Measurements from ENCODE around the gene IL4I1. TPM values are rescaled to one million over a fixed set of nuclear protein-coding genes. Genes with fewer than 3 reads are reported as not detected.

IL4I1 gene
- total RNA-seq, 1 experiment from 2014 or later = 0.61 TPM

DNA sequence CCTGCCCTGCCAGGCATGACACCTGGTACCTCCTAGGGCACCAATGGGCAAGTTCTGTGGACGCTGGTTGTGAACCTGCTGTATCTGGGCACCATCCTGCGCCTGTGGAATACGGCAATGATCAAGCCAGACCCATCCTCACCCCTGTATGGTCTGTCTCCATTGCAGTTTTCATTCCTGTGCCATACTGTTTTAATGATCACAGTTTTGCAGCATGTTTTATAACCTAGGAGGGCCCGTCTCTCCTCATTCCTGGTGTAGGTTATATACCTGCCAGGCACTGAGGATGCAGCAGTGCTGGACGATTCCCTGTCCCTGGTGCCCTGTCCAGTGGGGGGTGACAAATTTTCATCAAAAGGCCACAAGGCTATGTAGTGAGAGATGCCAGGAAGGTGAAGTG is 13.6 kb downstream of the IL4I1 start:
- no peak overlapping the region for H2AFZ ChIP-seq (ENCODE audit: low read length)
- H3K9ac ChIP-seq (ENCODE audit: extremely low read depth, insufficient read length, low read length) = no peak overlapping the region
- H3K18ac ChIP-seq (ENCODE audit: insufficient read length, low read depth, low read length) = no peak overlapping the region
- H3K4me2 ChIP-seq (ENCODE audit: insufficient read depth, insufficient read length, low read length) = no peak overlapping the region
- H3K27ac Mint-ChIP-seq = no peak overlapping the region
- H3K23ac ChIP-seq (ENCODE audit: insufficient read length, low read depth, low read length) = no peak overlapping the region
- H3K4me1 ChIP-seq (ENCODE audit: insufficient read depth, low read length) = no peaks in the 10 kb centered on the region
- H4K8ac ChIP-seq (replicated peaks; ENCODE audit: insufficient read length, low read depth, low read length) = no peak overlapping the region
- H3K79me2 ChIP-seq (ENCODE audit: insufficient read depth, low read length) = no peaks in the 10 kb centered on the region
- no peak overlapping the region for H3K56ac ChIP-seq (ENCODE audit: insufficient read length, low read depth, low read length)
- DNase-seq = no peak
- H4K5ac ChIP-seq (ENCODE audit: insufficient read length, low read depth, low read length) = no peak overlapping the region
- no peak overlapping the region for H2BK20ac ChIP-seq (ENCODE audit: low read depth, low read length, poor library complexity, severe bottlenecking)
- H3K27ac ChIP-seq (ENCODE audit: insufficient read length, low read depth, low read length) = no peak overlapping the region
- no peak overlapping the region for H3K14ac ChIP-seq (ENCODE audit: insufficient read depth, low read length)
- TF ChIP-seq, protein P1, sequence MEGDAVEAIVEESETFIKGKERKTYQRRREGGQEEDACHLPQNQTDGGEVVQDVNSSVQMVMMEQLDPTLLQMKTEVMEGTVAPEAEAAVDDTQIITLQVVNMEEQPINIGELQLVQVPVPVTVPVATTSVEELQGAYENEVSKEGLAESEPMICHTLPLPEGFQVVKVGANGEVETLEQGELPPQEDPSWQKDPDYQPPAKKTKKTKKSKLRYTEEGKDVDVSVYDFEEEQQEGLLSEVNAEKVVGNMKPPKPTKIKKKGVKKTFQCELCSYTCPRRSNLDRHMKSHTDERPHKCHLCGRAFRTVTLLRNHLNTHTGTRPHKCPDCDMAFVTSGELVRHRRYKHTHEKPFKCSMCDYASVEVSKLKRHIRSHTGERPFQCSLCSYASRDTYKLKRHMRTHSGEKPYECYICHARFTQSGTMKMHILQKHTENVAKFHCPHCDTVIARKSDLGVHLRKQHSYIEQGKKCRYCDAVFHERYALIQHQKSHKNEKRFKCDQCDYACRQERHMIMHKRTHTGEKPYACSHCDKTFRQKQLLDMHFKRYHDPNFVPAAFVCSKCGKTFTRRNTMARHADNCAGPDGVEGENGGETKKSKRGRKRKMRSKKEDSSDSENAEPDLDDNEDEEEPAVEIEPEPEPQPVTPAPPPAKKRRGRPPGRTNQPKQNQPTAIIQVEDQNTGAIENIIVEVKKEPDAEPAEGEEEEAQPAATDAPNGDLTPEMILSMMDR (conservative IDR thresholded peaks at IDR 0.05) = no peak
- peaks cover 54 to 71% (median 69%) of the 10 kb centered on the region in 3 experiments for H3K36me3 Mint-ChIP-seq (ENCODE audit: insufficient read depth in 1 of 3, low read depth in 3 of 3)
- H3K79me1 ChIP-seq (ENCODE audit: insufficient read depth, low read depth, low read length, poor library complexity, severe bottlenecking) = no peaks in the 10 kb centered on the region
- no peaks in the 10 kb centered on the region for H3K9me3 Mint-ChIP-seq
- no peak overlapping the region for H2BK120ac ChIP-seq (ENCODE audit: low read depth, low read length, poor library complexity, severe bottlenecking)
- no peaks in the 10 kb centered on the region for H4K20me1 ChIP-seq (ENCODE audit: control insufficient read depth, insufficient read depth, insufficient read length)
- H3K9me3 ChIP-seq (ENCODE audit: control insufficient read depth, low read depth, low read length) = no peaks in the 10 kb centered on the region
- peaks cover 6% of the 10 kb centered on the region for H3K23me2 ChIP-seq (ENCODE audit: insufficient read length, low read depth, low read length, poor library complexity, severe bottlenecking)
- no CpG with 5 or more reads among the region's 5 CpGs for WGBS (ENCODE audit: extremely low coverage, insufficient read length, low lambda C conversion rate)
- no peak overlapping the region for H2AK5ac ChIP-seq (ENCODE audit: insufficient read length, low read length)
- H2BK5ac ChIP-seq (ENCODE audit: insufficient read length, low read length) = no peak overlapping the region
- H2BK12ac ChIP-seq (ENCODE audit: insufficient read length, low read depth, low read length) = no peak overlapping the region
- H3K4me3 Mint-ChIP-seq = no peak overlapping the region
- H2BK15ac ChIP-seq (ENCODE audit: low read depth, low read length) = no peak overlapping the region
- H3T11ph ChIP-seq (ENCODE audit: low read length) = no peak overlapping the region
- peaks cover 10 to 14% of the 10 kb centered on the region in 2 experiments for H3K4me1 Mint-ChIP-seq
- no peak overlapping the region for H4K91ac ChIP-seq (ENCODE audit: insufficient read length, low read depth, low read length)
- no peaks in the 10 kb centered on the region for H3K27me3 Mint-ChIP-seq (ENCODE audit: low read depth)
- no peaks in the 10 kb centered on the region for H3K27me3 ChIP-seq (ENCODE audit: insufficient read depth, low read length)
- no peak overlapping the region for H3K4ac ChIP-seq (ENCODE audit: low read depth, low read length)

Data from H9 (cell line).